ENCODE measurements around the gene HIGD1A.

Gene HIGD1A

DNA sequence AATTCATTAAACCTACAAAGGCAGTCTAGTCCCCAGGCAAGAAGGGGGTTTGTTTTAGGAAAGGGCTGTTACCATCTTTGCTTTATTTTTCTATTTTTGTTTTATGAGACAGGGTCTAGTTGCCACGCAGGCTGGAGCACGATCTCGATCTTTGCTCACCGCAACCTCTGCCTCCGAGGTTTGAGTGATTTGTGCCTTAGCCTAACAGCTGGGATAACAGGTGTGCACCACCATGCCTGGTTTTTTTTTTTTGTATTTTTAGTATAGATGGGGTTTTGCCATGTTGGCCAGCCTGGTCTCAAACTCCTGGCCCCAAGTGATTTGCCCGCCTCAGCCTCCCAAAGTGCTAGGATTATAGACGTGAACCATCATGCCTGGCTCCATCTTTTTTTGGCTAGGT is 4.9 kb downstream of the HIGD1A start:
- DNase-seq (ENCODE audit: low read depth): no peak

- no peak for DNase-seq (ENCODE audit: low read depth)
Measured at GRCh38 chr3:42796332-42796885, 7.9 kb downstream of the HIGD1A start.

DNA sequence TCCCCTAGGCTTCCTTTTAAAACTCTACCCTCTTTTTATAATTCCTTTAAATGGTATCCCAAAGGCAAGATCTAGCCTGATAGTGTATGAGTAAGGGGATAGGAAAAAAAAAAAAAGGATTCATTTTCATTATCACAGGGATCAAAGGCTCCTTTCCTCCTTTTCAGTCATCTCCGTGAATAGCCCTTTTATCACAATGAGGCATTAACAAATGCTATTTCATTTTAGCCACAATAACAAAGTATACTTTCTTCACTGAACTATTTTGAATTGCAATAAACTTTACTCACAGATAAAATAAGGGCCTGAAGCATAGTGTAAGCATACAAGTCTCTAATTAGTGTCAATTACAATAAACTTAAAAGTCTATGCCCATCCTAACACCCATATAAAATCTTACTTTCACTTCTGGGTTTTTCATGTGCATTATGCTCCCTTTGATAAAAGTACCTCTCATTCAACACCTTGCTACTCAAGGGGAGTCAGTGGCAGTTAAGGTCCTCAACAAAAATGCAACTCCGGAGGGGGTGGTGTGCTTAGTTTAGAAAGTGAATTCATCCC is 8.6 kb downstream of the HIGD1A start:
- no peak for DNase-seq (ENCODE audit: low read depth)

GRCh38 chr3:42790714-42791229 is 13.5 kb downstream of the HIGD1A start:
- DNase-seq (ENCODE audit: low read depth): no peak

DNA sequence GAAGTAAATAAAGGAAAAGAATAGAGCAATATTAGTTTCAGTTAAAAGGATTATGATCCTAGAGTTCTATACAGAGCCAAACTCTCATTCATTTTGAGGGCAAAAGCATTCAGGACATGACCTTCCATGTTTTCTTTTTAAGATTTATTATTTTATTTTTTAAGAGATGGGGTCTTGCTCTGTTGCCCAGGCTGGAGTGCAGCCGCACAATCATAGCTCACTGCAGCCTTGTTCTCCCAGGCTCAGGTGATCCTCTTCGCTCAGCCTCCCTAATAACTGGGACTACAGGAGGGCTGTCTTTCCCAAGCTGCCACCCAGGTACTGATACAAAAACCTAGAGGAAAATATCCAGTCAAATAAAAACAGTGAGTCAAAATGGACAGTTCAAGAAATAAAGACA is 17.7 kb downstream of the HIGD1A start:
- no peak for DNase-seq (ENCODE audit: low read depth)

GRCh38 chr3:42786212-42786611 is 18.1 kb downstream of the HIGD1A start:
- DNase-seq (ENCODE audit: low read depth): no peak

DNA sequence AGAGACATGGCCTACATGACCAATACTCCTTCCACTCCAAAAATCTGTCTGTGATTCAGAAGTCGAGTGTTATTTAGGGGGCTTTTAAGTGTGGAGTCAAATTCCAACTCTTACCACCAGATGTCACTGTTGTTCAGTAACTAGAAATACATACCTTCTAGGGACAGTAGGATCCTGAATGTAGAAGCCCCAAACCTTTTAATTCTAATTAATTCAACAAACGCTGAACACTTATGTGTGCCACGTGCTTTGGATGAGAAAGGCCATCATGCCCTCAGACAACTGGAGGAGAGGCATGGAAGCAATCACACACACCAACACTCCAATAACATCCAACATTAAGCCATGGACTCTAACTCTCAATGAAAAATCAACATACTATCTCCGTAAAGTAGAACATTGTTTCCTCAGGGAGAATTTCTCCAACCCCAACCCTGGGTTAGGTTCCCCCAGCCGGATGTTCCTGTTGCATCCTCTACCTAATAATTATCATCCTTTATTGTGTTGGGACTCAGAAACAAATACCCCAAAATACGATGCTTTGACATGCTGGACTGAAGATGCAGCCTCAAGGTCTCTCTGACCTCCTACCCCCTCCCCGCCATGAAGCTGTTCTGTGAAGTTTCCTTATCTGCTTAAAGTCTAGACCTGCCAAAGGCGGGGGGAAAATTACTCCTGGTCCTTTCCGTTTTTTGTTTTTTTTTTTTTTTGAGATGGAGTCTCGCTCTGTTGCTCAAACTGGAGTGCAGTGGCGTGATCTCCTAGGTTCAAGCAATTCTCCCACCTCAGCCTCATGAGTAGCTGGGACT is 23.2 kb downstream of the HIGD1A start:
- DNase-seq (ENCODE audit: low read depth): no peak

DNA sequence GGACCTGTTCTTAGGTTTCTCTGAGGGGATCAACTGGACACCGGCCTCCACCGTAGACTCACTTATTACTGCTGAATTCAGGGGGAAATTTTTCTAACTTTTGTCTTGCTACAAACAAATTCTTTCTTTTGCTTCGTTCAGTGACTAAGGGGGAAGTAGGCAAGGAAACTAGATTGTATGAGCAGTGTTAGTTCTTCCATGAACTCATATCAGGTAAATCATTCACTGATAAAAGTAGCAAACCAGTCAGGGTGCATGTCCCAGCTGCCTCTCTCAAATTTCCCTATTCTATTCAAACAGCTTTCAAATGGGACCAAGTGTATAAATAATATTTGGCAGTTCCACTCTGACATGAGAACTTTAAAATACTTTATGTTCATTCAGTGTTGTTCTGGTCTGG is 23.9 kb downstream of the HIGD1A start:
- no peak for DNase-seq (ENCODE audit: low read depth)

GRCh38 chr3:42778644-42779043 is 25.6 kb downstream of the HIGD1A start:
- no peak for DNase-seq (ENCODE audit: low read depth)

DNA sequence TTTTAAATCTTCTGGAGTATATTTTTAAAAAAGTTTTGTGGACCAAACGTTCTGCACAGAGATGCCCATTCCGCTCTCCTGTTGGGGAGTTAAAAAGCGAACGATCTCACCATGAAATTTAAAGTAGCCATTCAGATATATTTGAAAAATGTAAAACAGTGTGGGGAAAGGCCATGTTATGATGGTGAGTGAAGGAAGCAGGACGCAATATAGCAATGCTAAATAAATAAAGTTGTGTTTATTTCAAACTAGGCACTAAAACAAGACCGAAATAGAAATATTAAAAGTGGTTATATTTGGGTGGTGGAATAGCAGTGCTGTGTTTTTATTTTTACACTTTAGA is 30.9 kb downstream of the HIGD1A start:
- DNase-seq (ENCODE audit: low read depth): no peak

GRCh38 chr3:42772670-42773408 is 31.5 kb downstream of the HIGD1A start, which contains the start of gene CCDC13:
CCDC13 (minus strand) TSS chr3:42773253; CDS start chr3:42758345, 14,908 bp downstream.
- DNase-seq (ENCODE audit: low read depth): peak; percentile 87

- DNase-seq (ENCODE audit: low read depth): no peak
Measured at GRCh38 chr3:42771271-42771670, 33.0 kb downstream of the HIGD1A start.

- no peak for DNase-seq (ENCODE audit: low read depth)
Measured at GRCh38 chr3:42769477-42770131, 34.7 kb downstream of the HIGD1A start.

DNA sequence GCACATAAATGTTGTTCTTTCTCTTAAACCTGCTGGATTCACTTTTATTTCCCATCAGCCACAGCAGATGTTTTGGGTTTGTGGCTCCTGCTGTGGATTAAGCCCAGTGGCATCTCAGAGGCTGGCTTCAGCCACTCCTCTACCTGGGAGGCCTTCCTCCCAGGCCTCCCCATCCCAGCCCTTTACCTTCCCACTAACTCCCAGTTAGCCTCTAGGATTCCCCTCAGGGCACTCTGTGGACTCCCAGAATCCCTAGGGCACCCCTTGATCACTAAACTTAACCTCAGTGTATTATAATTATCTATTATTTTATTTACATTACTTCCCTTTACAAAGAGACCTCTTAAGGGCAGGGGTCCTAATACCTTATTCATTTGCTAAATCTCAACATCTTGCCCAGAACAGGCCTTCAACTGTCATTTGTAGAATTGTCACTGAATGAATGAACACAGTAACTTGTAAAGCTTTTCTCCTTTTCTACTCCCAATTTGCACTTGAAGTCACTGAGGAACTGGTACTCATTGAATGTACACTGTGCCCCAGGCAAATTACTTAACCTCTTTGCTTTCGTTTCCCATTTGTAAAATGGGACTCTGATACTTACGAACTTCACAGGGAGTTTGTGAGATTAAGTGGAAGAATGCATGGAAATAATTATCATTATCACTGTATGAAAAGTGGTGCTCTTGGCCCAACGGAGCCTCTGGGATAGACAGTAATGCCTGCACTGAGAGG is 39.6 kb downstream of the HIGD1A start:
- no peak for DNase-seq (ENCODE audit: low read depth)

- DNase-seq (ENCODE audit: low read depth): no peak
Measured at GRCh38 chr3:42764115-42764514, 40.2 kb downstream of the HIGD1A start.

DNA sequence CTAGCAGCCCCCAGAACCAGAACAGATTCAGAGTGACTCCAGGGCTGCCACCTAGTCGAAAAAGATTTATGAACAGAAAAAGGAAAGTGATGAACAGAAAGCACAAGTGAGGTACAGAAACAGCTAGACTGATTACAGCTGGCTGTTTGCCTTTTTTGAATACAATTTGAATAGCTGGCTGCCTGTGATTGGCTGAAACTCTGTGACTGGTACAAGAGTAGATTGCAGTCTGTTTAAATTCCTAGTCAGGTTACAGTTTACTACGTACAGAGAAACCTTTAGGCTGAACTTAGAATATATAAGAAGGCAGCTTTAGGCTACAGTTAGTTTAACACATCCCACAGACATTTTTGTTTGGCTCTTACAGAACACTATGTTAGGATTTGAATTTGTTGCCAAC is 41.3 kb downstream of the HIGD1A start:
- DNase-seq (ENCODE audit: low read depth): no peak

DNA sequence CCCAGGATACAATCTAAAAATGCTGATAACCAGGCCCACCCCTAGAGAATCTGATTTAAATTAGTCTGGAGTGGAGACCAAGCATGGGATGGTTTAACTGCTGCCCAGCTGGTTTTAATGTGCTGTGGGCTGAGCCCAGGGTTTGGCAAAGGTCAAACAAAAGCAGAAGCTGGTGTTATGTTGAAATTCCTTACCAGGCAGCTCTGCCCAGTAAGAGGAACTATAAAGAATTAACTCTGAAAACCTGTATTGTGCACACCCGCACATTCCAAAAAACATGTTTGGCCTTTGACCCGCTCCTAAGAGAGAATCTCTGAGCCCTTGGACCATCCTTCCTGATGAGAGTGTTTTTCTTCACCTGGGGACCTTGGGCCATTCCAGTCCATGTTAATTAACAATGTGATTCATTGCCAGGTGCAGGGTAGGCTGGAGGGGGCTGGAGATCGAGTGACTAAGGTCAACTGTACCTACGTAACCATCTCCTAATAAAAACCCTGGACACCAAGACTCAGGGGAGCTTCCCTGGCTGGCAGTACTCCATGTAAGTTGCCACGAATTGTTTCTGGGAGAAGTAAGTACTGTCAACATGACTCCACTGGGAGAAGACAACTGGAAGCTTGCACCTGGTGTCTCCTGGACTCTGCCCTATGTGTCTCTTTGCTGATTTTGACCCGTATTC is 42.1 kb downstream of the HIGD1A start:
- no peak for DNase-seq (ENCODE audit: low read depth)

- DNase-seq (ENCODE audit: low read depth): no peak
Measured at GRCh38 chr3:42758126-42758525, 46.2 kb downstream of the HIGD1A start.

DNA sequence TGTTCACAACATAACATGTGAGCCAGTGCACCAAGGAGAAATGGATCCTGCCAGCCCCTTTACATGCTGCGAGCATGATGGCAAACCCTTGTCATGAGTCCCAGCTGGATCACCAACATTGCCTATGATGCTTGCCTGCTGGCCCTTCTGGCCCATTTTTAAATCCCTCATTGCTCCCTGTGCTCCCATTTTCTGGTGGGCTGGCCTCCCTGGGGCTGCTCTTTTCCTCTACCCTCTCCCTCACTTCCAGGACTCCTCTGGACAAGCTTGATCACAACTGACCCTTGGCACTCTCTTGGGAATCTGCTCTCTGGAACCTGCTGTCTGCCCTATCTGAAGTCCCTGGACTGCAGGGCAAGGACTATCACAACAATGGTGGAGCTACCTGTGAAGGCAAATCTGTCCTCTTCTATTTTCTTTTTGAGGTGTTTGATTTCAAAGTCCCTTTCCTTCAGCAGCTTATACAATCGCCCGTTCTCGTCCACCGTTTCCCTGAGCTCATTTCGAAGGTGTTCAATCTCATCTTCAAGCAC is 47.5 kb downstream of the HIGD1A start:
- DNase-seq (ENCODE audit: low read depth): no peak

Data from activated T-cell treated with anti-CD3 and anti-CD28 coated beads for 24 hours (primary cell).